ENCODE data around the gene MCF2L2. TPM values are rescaled to one million over a fixed set of nuclear protein-coding genes. Genes with fewer than 3 reads are reported as not detected.

MCF2L2 gene
- total RNA-seq, 1 donor, result under 0.01 TPM

- H3K36me3 ChIP-seq (ENCODE audit: insufficient read depth, low read length), result no peaks in the 10 kb centered on the region
- peaks cover 6% of the 10 kb centered on the region for H3K4me1 ChIP-seq (ENCODE audit: insufficient read depth, low read length)
- no peak overlapping the region for H3K4me2 ChIP-seq (ENCODE audit: insufficient read depth, low read length)
- H3K9me3 ChIP-seq (ENCODE audit: low read depth, low read length), result no peaks in the 10 kb centered on the region
- H2AFZ ChIP-seq (ENCODE audit: low read length), result no peak overlapping the region
- DNase-seq (ENCODE audit: insufficient read length, low spot score, missing footprints), result no peak
- no peak overlapping the region for H3K4me3 ChIP-seq (ENCODE audit: insufficient read depth, low read length)
- TF ChIP-seq CTCF (IDR thresholded peaks at IDR 0.05; ENCODE audit: extremely low read depth, low read depth, low read length), result no peak
- H3K27ac ChIP-seq (ENCODE audit: low read depth, low read length), result no peak overlapping the region
- no peaks in the 10 kb centered on the region for H3K27me3 ChIP-seq (ENCODE audit: insufficient read depth, low read length)
- H4K20me1 ChIP-seq (ENCODE audit: insufficient read depth, low read length), result no peaks in the 10 kb centered on the region
- H3K79me2 ChIP-seq (ENCODE audit: insufficient read depth, low read length), result no peaks in the 10 kb centered on the region
These were observed 165.5 kb downstream of the MCF2L2 start for GRCh38 chr3:183262875-183263378.

DNA sequence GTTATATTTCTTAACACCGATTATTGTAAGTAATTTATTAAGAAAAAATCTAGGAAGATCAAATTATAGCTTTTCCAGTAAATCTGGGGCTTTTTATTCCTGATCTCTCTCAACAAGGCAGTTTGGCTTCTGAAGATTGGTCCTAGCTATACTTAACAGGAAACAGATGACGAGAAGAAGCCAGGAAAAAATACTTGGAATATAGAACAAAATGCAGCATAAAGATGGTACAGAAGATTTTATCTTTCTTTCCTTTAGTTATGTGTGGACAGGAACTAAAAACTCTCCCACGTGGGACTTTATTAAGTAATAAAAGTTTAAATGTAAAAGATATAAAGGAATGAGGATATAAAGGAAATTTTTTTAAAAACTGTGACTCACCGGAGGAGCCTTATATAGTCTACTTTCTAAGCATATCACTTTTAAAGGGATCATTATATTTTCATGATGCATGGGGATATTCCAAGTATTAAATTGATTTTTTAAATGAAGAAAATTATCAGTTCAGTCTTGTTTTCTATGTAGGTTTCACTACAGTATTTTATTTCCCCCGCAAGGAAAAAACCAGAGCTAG lies 167.2 kb downstream of the MCF2L2 start:
- Histone ChIP-seq H3K4me1 (ENCODE audit: insufficient read depth, low read length) (peaks cover 5% of the 10 kb centered on the region), H3K27me3 (ENCODE audit: insufficient read depth, low read length) (no peaks in the 10 kb centered on the region), H3K4me3 (ENCODE audit: insufficient read depth, low read length) (no peak overlapping the region), H2AFZ (ENCODE audit: low read length) (no peak overlapping the region), H4K20me1 (ENCODE audit: insufficient read depth, low read length) (no peaks in the 10 kb centered on the region), H3K9me3 (ENCODE audit: low read depth, low read length) (no peaks in the 10 kb centered on the region), H3K27ac (ENCODE audit: low read depth, low read length) (no peak overlapping the region), H3K79me2 (ENCODE audit: insufficient read depth, low read length) (no peaks in the 10 kb centered on the region), H3K4me2 (ENCODE audit: insufficient read depth, low read length) (no peak overlapping the region), H3K36me3 (ENCODE audit: insufficient read depth, low read length) (no peaks in the 10 kb centered on the region)
- DNase-seq (ENCODE audit: insufficient read length, low spot score, missing footprints), result no peak
- TF ChIP-seq CTCF (IDR thresholded peaks at IDR 0.05; ENCODE audit: extremely low read depth, low read depth, low read length), result no peak

- no peaks in the 10 kb centered on the region for H3K4me1 ChIP-seq (ENCODE audit: insufficient read depth, low read length)
- TF ChIP-seq CTCF (IDR thresholded peaks at IDR 0.05; ENCODE audit: extremely low read depth, low read depth, low read length), result no peak
- no peaks in the 10 kb centered on the region for H3K36me3 ChIP-seq (ENCODE audit: insufficient read depth, low read length)
- no peak overlapping the region for H2AFZ ChIP-seq (ENCODE audit: low read length)
- H3K27ac ChIP-seq (ENCODE audit: low read depth, low read length), result no peak overlapping the region
- DNase-seq (ENCODE audit: insufficient read length, low spot score, missing footprints), result no peak
- no peak overlapping the region for H3K4me2 ChIP-seq (ENCODE audit: insufficient read depth, low read length)
- no peaks in the 10 kb centered on the region for H3K9me3 ChIP-seq (ENCODE audit: low read depth, low read length)
- no peaks in the 10 kb centered on the region for H4K20me1 ChIP-seq (ENCODE audit: insufficient read depth, low read length)
- H3K79me2 ChIP-seq (ENCODE audit: insufficient read depth, low read length), result no peaks in the 10 kb centered on the region
- no peaks in the 10 kb centered on the region for H3K27me3 ChIP-seq (ENCODE audit: insufficient read depth, low read length)
- H3K4me3 ChIP-seq (ENCODE audit: insufficient read depth, low read length), result no peak overlapping the region
These were observed 168.1 kb downstream of the MCF2L2 start for GRCh38 chr3:183260167-183260904.

DNA sequence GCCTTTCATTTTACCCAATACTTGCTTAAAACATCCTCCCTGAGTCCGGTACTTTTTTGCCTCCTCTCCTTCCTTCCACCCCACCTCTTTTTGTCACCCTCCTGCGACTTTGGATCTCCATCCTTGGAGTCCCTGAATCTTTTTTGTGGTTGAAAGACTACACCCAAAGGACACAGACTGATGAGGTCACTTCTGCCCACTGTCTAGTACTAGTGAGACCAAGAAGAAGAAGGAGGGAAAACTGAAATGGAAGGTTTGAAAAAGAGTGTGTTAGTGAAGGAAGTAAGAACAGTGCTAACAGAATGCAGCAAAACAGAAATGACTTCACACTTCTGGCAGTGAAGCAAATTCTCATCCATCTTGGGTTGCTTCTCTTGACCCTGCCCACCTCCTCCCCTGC lies 168.8 kb downstream of the MCF2L2 start:
- Histone ChIP-seq H3K9me3 (ENCODE audit: low read depth, low read length) (no peaks in the 10 kb centered on the region), H3K27ac (ENCODE audit: low read depth, low read length) (no peak overlapping the region), H3K27me3 (ENCODE audit: insufficient read depth, low read length) (no peaks in the 10 kb centered on the region), H3K79me2 (ENCODE audit: insufficient read depth, low read length) (no peaks in the 10 kb centered on the region), H4K20me1 (ENCODE audit: insufficient read depth, low read length) (no peaks in the 10 kb centered on the region), H3K4me3 (ENCODE audit: insufficient read depth, low read length) (no peak overlapping the region), H3K4me2 (ENCODE audit: insufficient read depth, low read length) (no peak overlapping the region), H2AFZ (ENCODE audit: low read length) (no peak overlapping the region), H3K4me1 (ENCODE audit: insufficient read depth, low read length) (no peaks in the 10 kb centered on the region), H3K36me3 (ENCODE audit: insufficient read depth, low read length) (no peaks in the 10 kb centered on the region)
- TF ChIP-seq CTCF (IDR thresholded peaks at IDR 0.05; ENCODE audit: extremely low read depth, low read depth, low read length), result no peak
- DNase-seq (ENCODE audit: insufficient read length, low spot score, missing footprints), result no peak

Measured in osteoblast (primary cell).